ENCODE data around the gene TLE1.

Gene TLE1

DNA sequence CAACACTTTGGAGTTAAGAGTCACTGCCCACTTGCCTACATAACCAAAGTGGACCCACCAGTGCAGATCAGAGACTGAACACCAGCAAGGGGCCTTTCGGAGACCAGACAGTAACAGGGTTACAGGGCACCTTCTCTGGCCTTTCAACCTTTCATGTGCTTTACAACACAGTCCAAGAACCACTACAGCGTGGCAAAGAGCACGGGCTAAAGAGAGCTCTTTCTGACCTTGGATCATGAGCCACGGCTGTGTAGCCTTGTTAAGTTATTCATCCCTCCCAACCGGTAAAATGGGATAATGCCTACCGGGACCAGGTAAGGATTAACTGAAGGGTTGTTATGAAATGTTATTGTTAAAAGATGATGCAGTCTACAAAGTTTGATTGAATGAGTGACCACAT is 75.0 kb downstream of the TLE1 start:
- Histone ChIP-seq H3K36me3 (ENCODE audit: insufficient read depth) (no peaks in the 10 kb centered on the region), H3K4me2 (no peak overlapping the region), H3K4me1 (ENCODE audit: low read depth, poor library complexity, severe bottlenecking) (peaks cover 10% of the 10 kb centered on the region), H2AFZ (ENCODE audit: low read depth) (no peak overlapping the region), H3K9ac (no peak overlapping the region), H3K4me3 (IDR thresholded peaks at IDR 0.05; ENCODE audit: insufficient read depth, low read depth, low read length) (no peak overlapping the region), H4K20me1 (ENCODE audit: insufficient read depth) (no peaks in the 10 kb centered on the region), H3K79me2 (ENCODE audit: insufficient read depth, low read depth) (no peaks in the 10 kb centered on the region), H3K27ac (no peak overlapping the region), H3K27me3 (ENCODE audit: insufficient read depth, low read depth) (no peaks in the 10 kb centered on the region)
- TF ChIP-seq, protein P1, sequence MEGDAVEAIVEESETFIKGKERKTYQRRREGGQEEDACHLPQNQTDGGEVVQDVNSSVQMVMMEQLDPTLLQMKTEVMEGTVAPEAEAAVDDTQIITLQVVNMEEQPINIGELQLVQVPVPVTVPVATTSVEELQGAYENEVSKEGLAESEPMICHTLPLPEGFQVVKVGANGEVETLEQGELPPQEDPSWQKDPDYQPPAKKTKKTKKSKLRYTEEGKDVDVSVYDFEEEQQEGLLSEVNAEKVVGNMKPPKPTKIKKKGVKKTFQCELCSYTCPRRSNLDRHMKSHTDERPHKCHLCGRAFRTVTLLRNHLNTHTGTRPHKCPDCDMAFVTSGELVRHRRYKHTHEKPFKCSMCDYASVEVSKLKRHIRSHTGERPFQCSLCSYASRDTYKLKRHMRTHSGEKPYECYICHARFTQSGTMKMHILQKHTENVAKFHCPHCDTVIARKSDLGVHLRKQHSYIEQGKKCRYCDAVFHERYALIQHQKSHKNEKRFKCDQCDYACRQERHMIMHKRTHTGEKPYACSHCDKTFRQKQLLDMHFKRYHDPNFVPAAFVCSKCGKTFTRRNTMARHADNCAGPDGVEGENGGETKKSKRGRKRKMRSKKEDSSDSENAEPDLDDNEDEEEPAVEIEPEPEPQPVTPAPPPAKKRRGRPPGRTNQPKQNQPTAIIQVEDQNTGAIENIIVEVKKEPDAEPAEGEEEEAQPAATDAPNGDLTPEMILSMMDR (conservative IDR thresholded peaks at IDR 0.05; ENCODE audit: low read depth, low read length) = no peak

DNA sequence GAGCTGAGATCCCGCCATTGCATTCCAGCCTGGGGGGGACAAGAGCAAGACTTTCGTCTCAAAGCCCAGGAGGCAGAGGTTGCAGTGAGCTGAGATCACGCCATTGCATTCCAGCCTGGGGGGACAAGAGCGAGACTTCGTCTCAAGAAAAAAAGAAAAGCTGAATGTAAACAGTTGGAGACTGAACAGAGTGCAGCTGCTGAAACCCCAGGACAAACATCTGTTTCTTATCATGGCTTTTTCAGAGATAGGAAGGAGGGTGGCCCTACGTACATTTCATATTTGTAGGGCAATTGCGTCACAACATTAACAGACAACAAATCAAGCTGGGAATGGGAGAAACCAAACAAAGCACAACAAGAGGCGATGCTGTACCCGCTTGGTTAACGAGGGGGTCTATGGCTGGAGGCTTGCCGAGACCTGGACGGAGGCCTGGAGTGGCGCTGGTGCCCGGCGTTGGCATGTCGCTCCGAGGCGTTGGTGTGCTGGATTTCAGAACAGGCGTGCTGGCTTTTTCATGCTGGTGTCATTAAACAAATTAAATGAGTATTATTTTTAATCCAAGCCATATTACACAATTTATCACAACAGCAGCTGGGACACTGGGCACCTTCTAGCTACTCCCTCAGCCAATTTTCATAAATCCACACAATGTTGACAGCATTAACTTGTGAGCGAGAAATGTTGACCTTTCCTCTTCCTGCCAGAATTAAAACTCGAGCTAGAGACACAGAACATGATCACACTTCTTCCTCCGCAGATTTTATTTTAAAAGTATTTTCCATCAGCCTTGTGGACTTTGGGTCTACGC is 76.1 kb downstream of the TLE1 start:
- H3K36me3 ChIP-seq (ENCODE audit: insufficient read depth) = no peaks in the 10 kb centered on the region
- no peaks in the 10 kb centered on the region for H3K79me2 ChIP-seq (ENCODE audit: insufficient read depth, low read depth)
- no peaks in the 10 kb centered on the region for H4K20me1 ChIP-seq (ENCODE audit: insufficient read depth)
- no peaks in the 10 kb centered on the region for H3K4me1 ChIP-seq (ENCODE audit: low read depth, poor library complexity, severe bottlenecking)
- H3K9ac ChIP-seq = no peak overlapping the region
- H3K27me3 ChIP-seq (ENCODE audit: insufficient read depth, low read depth) = no peaks in the 10 kb centered on the region
- H2AFZ ChIP-seq (ENCODE audit: low read depth) = no peak overlapping the region
- TF ChIP-seq, protein P1 (conservative IDR thresholded peaks at IDR 0.05; ENCODE audit: low read depth, low read length) = no peak
- no peak overlapping the region for H3K27ac ChIP-seq
- no peak overlapping the region for H3K4me2 ChIP-seq
- H3K4me3 ChIP-seq (IDR thresholded peaks at IDR 0.05; ENCODE audit: insufficient read depth, low read depth, low read length) = no peak overlapping the region

DNA sequence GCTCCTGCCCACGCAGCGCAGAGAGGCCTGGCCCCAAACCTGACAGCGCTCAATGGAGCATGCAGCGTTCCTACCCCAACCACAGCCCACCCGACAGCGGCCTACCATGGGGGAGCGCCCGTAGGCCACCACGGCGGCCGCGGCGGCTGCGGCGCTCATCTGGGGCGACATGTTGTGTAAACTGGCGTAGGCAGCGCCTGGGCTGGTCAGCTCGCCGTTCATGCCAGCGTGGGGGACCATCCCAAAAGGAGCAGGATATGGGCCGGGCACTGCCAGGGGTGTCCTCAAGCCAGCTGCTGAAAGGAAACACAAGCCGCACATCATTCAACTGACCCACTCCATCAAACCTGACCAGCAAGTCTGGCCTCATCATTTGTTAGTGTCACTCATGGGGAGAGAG is 77.7 kb downstream of the TLE1 start:
- TF ChIP-seq, protein P1 (conservative IDR thresholded peaks at IDR 0.05; ENCODE audit: low read depth, low read length) = no peak
- H3K4me2 ChIP-seq = no peak overlapping the region
- H3K36me3 ChIP-seq (ENCODE audit: insufficient read depth) = no peaks in the 10 kb centered on the region
- H3K79me2 ChIP-seq (ENCODE audit: insufficient read depth, low read depth) = no peaks in the 10 kb centered on the region
- no peak overlapping the region for H3K4me3 ChIP-seq (IDR thresholded peaks at IDR 0.05; ENCODE audit: insufficient read depth, low read depth, low read length)
- H3K9ac ChIP-seq = no peak overlapping the region
- H4K20me1 ChIP-seq (ENCODE audit: insufficient read depth) = no peaks in the 10 kb centered on the region
- H2AFZ ChIP-seq (ENCODE audit: low read depth) = no peak overlapping the region
- H3K27ac ChIP-seq = no peak overlapping the region
- no peaks in the 10 kb centered on the region for H3K4me1 ChIP-seq (ENCODE audit: low read depth, poor library complexity, severe bottlenecking)
- H3K27me3 ChIP-seq (ENCODE audit: insufficient read depth, low read depth) = no peaks in the 10 kb centered on the region

DNA sequence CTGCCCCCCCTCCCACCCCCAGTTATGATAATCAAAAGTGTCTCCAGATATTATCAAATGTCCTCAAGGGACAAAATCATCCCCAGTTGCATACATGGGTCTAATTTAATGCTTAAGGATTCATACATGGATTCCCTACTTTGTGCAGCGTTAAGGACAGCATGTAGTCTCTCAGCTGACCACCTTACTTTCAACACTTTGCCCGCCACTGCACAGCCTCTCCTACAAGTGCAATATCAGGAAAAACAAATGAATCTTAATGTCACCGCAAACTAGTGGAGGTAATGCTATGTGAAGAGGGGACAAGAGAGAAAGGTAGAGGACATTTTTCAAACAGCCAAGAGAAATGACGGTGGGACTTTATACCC is 78.6 kb downstream of the TLE1 start:
- H3K4me1 ChIP-seq (ENCODE audit: low read depth, poor library complexity, severe bottlenecking) = no peaks in the 10 kb centered on the region
- H3K4me2 ChIP-seq = no peak overlapping the region
- no peaks in the 10 kb centered on the region for H4K20me1 ChIP-seq (ENCODE audit: insufficient read depth)
- H3K27me3 ChIP-seq (ENCODE audit: insufficient read depth, low read depth) = no peaks in the 10 kb centered on the region
- H3K27ac ChIP-seq = no peak overlapping the region
- H3K79me2 ChIP-seq (ENCODE audit: insufficient read depth, low read depth) = no peaks in the 10 kb centered on the region
- H2AFZ ChIP-seq (ENCODE audit: low read depth) = no peak overlapping the region
- no peak overlapping the region for H3K4me3 ChIP-seq (IDR thresholded peaks at IDR 0.05; ENCODE audit: insufficient read depth, low read depth, low read length)
- H3K9ac ChIP-seq = no peak overlapping the region
- H3K36me3 ChIP-seq (ENCODE audit: insufficient read depth) = no peaks in the 10 kb centered on the region
- TF ChIP-seq, protein P1 (conservative IDR thresholded peaks at IDR 0.05; ENCODE audit: low read depth, low read length) = no peak

Data from KMS-11 (cell line).